Activated T-cell treated with anti-CD3 and anti-CD28 coated beads for 24 hours (primary cell): ENCODE measurements around the gene ASAH2B.
A peak's percentile ranks its signal among the peaks of the same experiment; 100 is the strongest.
"Not testable (repeated sequence)": the region's sequence is repeated elsewhere in the genome, so short reads cannot be mapped to it uniquely, and the experiment has no call there.

ENCODE experiments used
- DNase-seq: peaks from one replicate; pipeline ENCODE4 v3.0.0-alpha.2; 2020; ENCODE audit warnings: low read depth

The ASAH2B gene

DNA sequence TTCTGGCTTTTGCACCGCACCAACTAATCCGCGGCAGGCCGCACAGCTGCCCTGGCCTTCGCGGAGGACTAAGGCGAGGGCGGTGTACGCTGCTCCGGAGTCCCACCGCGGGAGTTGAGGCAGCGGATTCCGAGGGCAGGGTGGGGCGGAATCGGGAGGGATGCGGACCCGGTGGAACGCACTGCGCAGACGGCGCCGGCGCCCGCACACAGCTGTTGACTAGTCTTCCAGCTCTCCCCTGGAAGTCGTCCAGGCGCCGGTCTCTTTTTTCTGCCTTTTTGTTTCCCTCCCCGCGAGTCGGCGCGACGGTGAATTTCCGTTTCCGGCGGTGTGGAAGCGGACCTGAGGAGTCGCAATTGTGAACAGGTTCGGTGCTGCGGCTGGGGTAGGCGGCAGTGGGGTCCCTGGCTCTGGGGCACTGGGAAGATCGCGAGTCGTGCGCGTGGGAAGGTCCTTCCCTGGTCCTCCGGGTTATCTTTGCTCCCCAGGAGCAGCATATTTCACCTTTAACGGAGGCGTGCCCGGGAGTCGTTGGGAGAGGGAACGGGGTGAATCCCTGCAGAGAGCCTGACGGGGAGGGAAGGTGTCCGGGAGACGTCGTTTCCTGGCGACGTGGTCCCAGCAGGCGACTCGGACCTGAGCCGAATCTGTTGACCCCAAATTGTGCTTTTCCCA, at the start of gene ASAH2B:
Gene ASAH2B, plus strand, starts transcription at position 319 of the 675 bp plus-strand sequence. CDS start 5,195 bp downstream, outside the sequence.
- peak; percentile 78 for DNase-seq

DNA sequence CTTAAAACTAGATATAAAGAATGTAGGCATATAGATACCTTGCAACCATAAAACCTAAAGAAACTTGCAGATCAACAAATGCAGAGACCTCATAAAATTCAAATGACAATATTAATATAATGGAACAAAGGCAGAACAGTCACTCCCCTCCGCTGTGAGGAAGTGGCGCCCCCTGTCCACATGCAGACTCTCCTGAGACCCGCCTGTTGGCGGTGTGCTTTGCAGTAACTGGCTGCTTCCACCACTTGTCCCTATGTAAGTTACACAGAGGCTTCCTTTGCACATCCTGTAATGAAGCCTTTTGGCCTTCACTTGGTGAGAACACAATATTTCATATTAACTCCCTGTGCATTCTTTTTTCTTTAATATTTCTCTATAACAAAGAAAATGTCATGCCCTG, 41.9 kb upstream of the ASAH2B start:
- DNase-seq, result not testable (repeated sequence)

DNA sequence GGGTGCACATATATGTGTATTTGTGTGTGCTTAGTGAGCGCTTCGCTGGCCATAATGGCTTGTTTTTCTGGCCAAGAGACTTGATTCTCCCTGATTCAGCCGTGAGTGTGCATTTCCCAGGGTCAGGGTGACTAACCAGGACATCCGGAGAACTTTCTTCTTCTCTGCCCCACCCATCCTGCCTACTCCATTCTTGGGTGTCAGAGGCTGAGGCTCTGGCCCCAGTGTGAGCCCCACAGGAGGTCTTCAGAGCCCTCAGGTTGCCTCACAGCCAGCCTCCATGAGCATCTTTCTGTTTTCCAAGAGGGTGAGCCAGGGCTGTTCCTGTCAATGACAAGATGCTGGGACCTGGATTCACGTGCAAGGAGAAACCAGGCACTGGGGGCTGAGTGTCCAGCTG, 37.8 kb upstream of the ASAH2B start:
- not testable (repeated sequence) for DNase-seq

DNA sequence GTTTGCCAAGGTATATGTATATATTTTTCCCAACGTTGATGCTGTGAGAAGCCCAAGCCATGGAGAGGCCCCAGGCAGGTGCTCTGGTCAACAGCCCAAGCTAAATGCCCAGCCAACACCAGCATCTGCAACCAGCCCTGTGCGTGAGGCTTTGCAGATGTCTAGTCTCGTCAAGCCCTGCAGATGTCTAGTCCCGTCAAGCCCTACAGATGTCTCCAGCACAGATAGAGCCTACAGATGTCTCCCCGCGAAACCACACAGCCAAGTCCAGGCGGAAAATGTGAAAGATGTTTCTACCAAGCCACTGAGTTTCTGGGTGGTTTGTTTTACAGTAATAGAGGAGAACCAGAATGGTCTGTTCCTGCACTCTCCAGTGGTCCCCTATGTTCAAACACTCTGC, 36.7 kb upstream of the ASAH2B start:
- DNase-seq, result not testable (repeated sequence)

DNA sequence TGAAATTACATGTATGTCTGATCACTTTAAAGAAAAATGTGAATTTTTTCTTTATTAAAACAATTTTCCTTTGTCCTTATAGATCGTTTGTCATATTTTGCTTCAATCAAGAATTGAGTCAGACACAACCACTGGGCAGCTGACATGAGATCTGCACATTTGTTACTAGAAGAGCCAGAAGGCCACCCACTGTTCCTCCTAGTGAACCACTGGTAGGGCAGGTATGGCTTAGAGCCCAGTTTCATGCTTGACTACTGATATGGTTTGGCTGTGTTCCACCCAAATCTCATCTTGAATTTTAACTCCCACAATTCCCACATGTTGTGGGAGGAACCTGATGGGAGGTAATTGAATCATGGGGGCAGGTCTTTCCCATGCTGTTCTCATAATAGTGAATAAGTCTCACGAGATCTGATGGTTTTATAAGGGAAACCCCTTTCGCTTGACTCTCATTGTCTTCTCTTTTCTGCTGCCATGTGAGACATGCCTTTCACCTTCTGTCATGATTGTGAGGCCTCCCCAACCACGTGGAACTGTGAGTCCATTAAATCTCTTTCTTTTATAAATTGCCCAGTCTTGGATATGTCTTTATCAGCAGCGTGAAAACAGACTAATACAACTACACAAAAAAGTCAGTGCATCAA, 35.2 kb upstream of the ASAH2B start:
- not testable (repeated sequence) for DNase-seq

DNA sequence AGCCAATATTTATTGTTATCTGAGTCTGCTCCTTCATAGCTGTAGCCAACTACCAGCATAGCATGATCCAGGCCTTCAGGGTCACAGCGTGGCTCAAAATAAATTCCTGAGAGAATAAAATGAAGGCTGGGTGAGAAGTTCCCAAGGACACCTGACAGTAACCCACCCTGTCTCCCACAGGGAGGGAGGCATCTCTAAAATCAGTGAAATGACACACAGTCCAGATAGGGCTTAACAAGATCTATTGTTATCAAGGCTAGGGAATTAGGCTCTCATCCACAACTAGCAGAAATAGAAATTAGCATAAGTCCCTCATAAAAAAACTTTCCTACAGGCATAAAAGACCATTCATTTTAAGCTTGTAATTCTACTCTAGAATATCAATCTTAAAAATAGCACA, 33.7 kb upstream of the ASAH2B start:
- not testable (repeated sequence) for DNase-seq

DNA sequence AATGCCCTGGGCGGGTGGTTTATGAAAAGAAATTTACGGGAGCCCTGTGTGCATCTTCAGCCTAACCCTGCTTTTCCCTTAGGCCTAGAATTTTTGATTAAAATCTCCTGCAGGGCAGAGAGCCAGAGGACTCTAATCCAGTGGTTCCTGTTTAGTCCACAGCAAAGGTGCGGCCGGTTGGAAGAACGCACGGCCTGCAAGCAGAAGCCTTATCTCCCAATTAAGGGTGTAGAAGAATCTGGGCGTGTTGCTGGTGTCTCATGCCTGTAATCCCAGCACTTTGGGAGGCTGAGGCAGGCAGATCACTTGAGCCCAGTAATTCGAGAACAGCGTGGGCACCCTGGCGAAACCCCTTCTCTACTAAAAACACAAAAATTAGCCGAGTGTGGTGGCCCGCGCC, 29.5 kb upstream of the ASAH2B start:
- not testable (repeated sequence) for DNase-seq

DNA sequence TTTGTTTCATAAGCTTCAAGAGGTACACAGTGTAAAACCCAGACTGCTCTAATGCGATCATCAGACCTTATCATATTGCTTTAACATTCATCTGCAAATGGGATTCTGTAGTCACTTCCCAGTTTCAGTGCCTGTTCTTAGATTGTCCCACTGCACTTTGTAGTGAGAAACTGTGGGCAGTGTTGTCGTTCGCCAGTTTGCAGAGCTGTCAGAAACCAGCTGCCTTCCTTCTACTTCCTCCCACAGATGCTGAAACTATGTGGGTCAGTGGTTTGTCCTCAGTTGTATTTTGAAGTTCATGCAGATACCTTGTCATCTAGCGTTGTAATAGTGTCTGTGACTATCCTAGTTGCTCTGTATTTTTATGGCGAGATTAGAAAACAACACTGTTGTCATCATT, 15.9 kb upstream of the ASAH2B start:
- not testable (repeated sequence) for DNase-seq

DNA sequence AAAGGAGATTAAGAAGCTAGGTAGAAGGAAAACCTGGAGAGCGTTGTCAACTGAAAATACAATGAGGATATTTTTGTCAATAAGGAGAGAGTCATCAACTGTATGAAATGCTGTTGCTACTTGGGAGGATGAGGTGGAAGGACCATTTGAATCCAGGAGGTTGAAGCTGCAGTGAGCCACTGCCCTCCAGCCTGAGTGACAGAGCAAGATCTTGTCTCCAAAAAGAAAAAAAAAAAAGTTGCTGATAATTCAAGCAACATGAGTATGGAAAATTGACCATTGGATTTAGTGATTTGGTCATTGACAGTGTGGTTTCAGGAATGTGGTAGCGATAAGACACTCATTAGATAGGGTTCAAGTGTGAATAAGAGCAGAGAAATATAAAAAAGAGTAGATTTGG, 11.6 kb upstream of the ASAH2B start:
- not testable (repeated sequence) for DNase-seq

DNA sequence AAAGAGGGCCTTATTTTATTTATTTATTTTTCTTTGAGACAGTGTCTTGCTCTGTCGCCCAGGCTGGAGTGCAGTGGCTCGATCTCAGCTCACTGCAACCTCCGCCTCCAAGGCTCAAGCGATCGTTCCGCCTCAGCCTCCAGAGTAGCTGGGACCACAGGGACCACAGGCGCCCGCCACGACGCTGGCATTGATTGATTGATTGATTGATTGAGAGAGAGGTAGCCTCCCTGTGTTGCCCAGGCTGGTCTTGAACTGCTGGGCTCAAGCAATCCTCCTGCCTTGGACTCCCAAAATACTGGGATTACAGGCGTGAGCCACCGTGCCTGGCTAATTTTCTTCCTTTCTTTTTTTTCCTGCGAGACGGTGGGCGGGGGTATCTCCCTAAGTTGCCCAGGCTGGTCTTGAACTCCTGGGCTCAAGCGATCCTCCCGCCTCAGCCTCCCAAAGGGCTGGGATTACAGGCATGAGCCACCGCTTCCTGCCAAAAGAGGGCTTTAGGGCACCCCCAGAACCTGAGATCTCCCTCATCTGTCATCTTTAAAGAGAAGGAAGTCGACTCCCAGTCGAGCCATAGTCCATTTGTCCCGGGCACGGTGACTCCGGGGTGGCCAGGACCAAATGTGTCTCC, 634 bp upstream of the ASAH2B start:
- not testable (repeated sequence) for DNase-seq

DNA sequence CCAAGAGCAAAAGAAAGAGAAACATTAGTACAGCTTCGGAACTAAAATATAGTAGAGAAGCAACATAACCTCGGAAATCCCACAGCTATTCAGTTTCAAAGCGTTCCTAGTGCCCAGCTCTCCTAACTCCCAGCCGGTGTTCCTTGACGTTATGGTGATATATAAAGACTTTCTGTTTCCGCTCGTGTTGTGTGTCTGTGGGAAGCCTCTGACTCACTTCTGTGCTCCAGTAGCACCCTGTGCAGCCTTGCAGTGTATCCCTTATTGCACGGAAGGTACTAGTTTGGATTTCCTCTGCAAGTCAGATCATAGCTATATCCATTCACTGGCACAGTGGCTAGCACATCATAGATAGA, 535 bp downstream of the ASAH2B start:
- peak; percentile 30 for DNase-seq

DNA sequence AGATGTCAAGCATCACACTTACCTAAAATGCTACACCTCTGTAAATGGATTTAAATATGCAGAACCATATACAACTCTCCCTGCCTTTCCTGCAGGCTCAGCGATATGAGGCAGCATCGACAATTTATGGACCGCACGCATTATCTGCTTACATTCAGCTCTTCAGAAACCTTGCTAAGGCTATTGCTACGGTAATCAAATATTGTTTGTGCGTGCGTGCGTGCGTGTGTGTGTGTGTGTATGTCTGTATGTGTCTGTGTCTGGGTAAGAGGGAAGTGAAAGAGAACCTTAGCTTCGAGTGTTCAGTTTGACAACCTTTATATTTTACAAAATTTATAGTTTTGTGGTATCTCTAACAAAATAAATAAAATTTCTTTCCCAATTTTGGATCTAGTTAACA, 3.1 kb downstream of the ASAH2B start:
- not testable (repeated sequence) for DNase-seq

DNA sequence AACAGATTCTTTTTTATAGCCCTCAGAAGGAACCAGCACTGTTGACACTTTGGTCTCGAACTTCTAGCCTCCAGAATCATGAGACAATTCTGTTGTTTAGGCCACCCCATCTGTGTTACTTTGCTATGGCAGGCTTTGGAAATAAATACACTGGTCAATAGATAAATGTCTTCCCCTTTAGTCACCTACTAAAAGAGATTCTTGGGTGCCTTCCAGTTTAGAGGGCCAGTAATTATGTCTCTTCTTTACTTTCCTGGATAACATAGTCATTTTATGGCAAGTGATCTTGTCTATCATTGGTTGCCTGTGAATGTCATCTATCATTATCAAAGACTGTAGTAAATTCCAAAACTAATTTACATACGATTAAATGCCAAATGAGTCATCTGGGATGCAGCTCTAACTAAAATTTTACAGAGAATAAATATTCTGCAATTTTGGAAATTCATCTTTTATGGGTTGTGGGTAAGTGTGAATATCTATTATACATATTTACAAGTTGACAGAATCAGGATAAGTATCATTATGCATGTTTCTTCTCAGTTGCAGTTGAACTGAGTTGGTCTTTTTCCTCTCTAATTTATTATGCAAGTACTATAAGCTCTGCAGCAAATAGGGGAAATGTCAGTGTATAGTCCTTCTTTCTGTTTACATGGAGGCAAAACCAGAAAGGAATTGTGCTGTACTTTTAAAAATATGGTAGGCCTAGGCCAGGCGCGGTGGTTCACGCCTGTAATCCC, 27.2 kb downstream of the ASAH2B start:
- not testable (repeated sequence) for DNase-seq

DNA sequence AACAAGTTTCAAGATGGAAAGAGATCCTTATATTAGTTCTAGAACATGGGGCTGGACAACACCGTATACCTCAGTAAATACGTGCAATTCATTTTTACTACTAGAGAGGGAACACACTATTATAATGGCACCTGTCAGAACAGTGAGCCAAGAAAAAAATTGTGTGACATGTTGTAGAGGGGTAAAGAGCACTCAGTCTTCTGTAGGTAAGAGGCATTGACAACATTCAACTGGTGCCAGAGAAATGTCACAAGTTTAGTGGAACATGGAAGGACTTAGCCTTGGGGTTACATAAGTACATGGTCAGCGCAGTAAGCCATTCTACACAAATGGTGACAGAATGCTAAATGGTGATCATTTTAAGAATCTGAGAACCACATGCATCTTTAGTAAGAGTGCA, 32.3 kb downstream of the ASAH2B start:
- DNase-seq, result not testable (repeated sequence)

DNA sequence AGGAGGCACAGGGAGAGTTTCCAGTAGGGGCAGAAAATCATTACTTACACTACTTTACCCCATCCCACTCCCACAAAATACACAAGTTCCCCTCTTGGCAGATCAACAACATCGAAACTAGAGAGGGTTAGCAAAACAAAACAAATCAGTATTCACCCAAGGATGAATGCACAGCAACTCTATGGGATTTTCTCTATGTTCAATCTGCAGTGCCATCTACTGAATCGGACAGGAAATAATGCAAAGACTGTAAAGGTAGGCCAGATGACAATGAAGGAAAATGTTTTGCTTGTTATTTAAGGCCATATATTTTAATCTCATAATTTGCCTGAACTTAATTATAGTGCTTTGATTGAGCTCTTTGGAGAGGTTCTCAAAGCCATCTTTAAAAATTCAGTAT, 35.1 kb downstream of the ASAH2B start:
- DNase-seq, result not testable (repeated sequence)

DNA sequence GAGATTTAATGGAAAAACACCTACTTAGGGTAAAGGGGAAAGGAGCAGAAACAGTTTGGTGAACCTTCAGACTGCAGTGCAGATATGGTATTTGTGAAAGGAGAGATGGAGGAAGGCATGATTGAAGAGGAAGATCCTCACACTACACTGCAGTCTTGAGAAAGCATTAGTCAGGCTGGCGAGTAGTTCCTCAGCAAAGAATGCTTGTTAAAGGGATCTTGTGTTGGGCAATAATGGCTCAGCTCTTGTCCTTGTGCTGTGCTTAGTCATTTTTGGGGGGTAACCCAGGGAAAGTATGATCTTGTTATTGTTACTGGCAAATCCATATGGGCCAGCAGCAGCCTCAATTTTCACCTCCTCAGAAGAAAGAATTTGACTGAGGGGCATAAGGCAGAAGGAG, 40.3 kb downstream of the ASAH2B start:
- DNase-seq, result not testable (repeated sequence)

DNA sequence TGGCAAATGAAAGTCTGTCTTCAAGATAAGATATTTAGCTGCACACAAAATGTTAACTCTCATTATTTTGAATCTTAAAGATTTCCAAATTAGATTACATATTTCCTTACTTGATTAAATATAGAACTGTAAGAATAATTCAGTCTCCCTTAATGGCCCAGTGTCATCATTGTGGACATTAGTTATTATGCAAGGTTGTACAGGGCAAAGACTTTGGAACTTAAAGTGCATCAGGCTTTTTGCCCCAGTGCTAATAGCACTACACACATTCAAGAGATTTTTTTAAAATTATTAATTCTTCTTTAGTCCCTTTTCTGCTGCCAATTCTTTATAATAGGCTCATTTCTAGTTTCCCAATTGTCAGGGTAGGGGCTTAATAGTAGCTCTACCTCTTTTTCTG, 42.3 kb downstream of the ASAH2B start:
- DNase-seq, result not testable (repeated sequence)

DNA sequence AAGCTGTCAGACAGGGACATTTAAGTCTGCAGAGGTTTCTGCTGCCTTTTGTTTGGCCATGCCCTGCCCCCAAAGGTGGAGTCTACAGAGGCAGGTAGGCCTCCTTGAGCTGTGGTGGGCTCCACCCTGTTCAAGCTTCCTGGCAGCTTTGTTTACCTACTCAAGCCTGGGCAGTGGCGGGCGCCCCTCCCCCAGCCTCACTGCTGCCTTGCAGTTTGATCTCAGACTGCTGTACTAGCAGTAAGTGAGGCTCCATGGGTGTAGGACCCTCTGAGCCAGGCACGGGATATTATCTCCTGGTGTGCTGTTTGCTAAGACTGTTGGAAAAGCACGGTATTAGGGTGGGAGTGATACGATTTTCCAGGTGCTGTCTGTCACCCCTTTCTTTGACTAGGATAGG, 48.2 kb downstream of the ASAH2B start:
- not testable (repeated sequence) for DNase-seq

DNA sequence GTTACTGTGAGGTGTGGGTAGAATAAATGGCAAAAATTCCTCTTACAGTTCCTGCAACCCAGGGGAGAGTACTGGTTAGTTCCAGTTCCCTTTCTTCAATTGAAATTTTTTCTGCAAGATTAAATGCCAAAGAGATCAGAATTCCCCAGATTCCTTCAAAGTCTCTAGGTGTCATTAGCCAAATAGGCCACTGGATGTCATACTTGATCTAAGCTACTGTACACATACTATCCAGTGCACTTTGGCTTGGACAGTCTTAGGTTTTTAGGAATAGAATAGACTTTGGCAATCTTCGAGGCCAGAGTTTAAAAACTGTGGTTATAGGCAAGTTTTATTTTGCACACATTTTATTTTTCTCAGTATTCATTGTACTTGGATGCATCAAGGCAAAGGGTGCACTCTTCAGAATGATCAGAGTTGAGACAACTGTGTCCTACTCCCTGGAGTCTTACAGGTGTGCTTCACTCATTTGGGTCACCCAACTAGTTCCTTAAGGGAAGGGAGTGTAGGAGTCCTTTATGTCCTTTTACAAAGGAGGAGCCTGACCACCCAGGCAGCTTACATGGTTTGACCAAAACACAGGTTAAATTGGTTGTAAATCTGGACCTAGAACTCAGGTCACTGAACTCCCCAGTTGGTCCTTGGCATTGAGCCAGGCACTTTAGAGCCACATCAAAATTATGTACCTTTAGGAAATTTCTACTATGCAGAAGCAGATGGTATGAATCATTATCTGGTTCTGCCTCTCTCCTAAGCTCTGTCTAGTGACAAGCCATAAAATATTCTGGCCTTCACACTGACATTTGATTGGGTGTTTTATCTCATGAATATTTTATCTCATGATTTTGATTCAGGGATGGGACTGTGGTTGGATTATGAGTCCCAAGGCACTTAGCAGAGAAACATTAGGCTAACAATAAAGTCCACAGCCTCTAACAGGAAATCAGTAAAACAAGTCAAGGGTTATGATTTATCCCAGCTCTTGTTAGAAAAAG, 49.5 kb downstream of the ASAH2B start:
- DNase-seq, result no peak

DNA sequence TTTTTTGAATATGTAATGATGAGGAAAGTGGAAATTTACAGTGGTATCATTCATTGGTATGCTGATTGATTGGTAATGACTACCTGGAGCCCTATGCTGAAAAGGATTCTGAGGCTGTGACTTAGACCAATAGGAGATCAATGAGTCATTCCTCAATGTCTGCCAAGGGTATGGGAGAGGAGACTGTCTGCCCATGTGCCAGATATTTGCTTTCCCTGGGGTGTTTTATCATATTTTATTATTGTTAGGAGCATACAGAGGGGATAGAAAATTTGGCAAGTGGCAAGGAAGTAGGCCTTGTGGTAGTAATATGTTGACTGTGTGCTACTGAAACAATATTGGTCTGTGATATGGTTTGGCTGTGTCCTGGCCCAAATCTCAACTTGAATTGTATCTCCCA, 54.8 kb downstream of the ASAH2B start:
- no peak for DNase-seq

DNA sequence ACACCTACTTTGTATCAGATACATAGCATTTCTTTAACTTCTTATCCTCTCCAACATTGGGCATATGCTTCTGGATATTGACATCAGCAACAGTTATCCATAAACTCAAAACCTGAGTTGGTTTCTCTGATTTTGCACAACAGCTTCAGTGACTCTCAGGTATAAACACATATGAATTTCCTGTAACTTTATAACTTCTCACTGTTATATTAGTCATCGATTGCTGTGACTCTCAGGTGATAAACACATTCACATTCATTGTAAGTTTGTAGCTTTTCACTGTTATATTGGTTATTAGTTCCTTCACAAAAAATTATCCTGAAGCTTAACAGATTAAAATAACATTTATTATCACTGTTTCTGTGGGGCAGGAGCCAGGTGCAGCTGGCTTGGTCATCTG, 57.0 kb downstream of the ASAH2B start:
- no peak for DNase-seq
